ENCODE results near the gene ZNF558. TPM values are rescaled to one million over a fixed set of nuclear protein-coding genes. Genes with fewer than 3 reads are reported as not detected.

Gene ZNF558
- total RNA-seq, 1 donor from 2014 or later = 41.0 TPM

DNA sequence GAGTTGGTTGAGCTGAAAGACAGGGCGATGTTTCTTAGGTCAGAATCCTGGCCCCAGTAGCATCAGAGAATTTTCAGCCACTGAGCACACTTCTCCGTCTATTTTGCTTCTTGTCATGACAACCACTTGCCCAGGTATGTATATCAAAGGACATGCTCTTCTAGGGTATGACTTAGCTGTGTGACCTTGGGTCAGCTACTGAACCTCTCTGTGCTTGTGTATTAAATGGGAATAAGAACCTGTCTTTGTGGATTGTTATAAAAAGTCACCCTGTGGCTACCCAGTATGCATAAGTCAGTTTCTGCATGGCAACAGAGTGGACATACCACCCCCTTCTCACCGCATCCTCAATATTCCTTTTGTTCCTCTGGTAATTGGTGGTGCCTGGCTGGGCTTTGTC lies 26.2 kb upstream of the ZNF558 start:
- Mint-ChIP-seq H3K4me3 (no peak overlapping the region), H3K27ac (ENCODE audit: unreplicated experiment) (no peak overlapping the region), H3K27me3 (ENCODE audit: low read depth) (peaks cover 3% of the 10 kb centered on the region), H3K9me3 (peaks cover 9% of the 10 kb centered on the region), H3K36me3 (ENCODE audit: low read depth) (peaks cover 2% of the 10 kb centered on the region), H3K4me1 (no peaks in the 10 kb centered on the region)
- TF ChIP-seq, protein P1, sequence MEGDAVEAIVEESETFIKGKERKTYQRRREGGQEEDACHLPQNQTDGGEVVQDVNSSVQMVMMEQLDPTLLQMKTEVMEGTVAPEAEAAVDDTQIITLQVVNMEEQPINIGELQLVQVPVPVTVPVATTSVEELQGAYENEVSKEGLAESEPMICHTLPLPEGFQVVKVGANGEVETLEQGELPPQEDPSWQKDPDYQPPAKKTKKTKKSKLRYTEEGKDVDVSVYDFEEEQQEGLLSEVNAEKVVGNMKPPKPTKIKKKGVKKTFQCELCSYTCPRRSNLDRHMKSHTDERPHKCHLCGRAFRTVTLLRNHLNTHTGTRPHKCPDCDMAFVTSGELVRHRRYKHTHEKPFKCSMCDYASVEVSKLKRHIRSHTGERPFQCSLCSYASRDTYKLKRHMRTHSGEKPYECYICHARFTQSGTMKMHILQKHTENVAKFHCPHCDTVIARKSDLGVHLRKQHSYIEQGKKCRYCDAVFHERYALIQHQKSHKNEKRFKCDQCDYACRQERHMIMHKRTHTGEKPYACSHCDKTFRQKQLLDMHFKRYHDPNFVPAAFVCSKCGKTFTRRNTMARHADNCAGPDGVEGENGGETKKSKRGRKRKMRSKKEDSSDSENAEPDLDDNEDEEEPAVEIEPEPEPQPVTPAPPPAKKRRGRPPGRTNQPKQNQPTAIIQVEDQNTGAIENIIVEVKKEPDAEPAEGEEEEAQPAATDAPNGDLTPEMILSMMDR (conservative IDR thresholded peaks at IDR 0.05) = no peak
- no peak for DNase-seq (ENCODE audit: low read depth, low spot score)

DNA sequence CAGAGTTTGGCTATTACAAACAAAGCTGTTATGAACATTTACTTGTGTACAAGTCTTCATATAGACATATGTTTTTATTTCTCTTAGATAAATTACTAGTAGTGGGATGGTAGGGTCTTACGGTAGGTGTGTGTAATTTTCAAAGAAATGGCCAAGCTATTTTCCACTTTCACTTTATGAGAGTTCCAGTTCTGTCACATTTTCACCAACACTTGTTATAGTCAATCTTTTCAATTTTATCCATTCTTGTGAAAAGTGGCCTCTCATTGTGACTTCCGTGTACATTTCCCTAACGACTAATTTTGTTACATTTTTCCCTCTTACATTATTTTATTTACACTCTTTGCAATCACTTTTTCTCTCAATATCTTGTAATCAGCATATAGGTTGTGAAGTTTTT lies 18.4 kb upstream of the ZNF558 start:
- Mint-ChIP-seq H3K27me3 (ENCODE audit: low read depth) (peaks cover 3% of the 10 kb centered on the region), H3K4me3 (no peak overlapping the region), H3K36me3 (ENCODE audit: low read depth) (peaks cover 6% of the 10 kb centered on the region), H3K27ac (ENCODE audit: unreplicated experiment) (no peak overlapping the region), H3K4me1 (no peaks in the 10 kb centered on the region), H3K9me3 (peaks cover 16% of the 10 kb centered on the region)
- DNase-seq (ENCODE audit: low read depth, low spot score) = no peak
- TF ChIP-seq, protein P1 (conservative IDR thresholded peaks at IDR 0.05) = no peak

DNA sequence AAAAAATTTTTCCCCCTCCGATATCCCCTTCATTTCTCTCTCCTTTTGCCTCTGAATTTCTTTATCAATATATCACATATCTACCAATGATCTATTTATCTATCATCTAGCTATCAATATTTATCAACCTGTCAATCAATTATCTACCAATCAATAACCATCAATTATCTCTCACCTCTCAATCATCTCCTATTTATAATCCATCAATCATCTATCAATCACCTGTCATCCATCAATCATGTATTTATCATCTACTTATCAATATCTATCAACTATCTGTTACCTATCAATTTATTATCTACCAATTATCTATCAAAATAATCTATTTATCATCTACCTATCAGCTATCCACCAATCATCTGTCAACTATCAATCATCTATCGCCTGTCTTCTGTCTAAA lies 17.1 kb upstream of the ZNF558 start:
- Mint-ChIP-seq H3K9me3 (peaks cover 16% of the 10 kb centered on the region), H3K4me1 (no peaks in the 10 kb centered on the region), H3K27ac (ENCODE audit: unreplicated experiment) (no peak overlapping the region), H3K27me3 (ENCODE audit: low read depth) (peaks cover 3% of the 10 kb centered on the region), H3K4me3 (no peak overlapping the region), H3K36me3 (ENCODE audit: low read depth) (peaks cover 6% of the 10 kb centered on the region)
- no peak for DNase-seq (ENCODE audit: low read depth, low spot score)
- TF ChIP-seq, protein P1 (conservative IDR thresholded peaks at IDR 0.05) = no peak

DNA sequence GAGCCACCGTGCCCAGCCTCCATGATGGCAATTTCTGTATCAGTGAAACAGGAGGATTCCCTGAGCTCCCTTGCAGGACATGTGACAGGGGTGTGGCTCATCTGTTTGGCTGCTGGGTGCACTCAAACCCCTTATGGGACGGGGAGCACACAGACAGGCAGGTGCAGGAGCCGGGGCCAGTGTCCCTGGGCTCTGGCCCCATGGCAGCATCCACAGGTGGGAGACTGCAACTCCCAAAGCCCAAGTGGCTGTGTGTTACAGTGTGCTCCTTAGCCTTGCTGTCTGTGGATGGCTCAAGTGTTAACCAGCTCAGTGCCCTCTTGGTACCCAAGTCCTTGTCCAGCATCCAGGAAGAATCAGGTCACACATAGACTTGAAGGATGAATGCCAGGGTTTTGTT lies 14.7 kb upstream of the ZNF558 start:
- no peak overlapping the region for H3K4me3 Mint-ChIP-seq
- peaks cover 10% of the 10 kb centered on the region for H3K27me3 Mint-ChIP-seq (ENCODE audit: low read depth)
- TF ChIP-seq, protein P1 (conservative IDR thresholded peaks at IDR 0.05) = no peak
- H3K9me3 Mint-ChIP-seq = peaks cover 13% of the 10 kb centered on the region
- no peak overlapping the region for H3K27ac Mint-ChIP-seq (ENCODE audit: unreplicated experiment)
- peaks cover 4% of the 10 kb centered on the region for H3K36me3 Mint-ChIP-seq (ENCODE audit: low read depth)
- H3K4me1 Mint-ChIP-seq = no peaks in the 10 kb centered on the region
- no peak for DNase-seq (ENCODE audit: low read depth, low spot score)

DNA sequence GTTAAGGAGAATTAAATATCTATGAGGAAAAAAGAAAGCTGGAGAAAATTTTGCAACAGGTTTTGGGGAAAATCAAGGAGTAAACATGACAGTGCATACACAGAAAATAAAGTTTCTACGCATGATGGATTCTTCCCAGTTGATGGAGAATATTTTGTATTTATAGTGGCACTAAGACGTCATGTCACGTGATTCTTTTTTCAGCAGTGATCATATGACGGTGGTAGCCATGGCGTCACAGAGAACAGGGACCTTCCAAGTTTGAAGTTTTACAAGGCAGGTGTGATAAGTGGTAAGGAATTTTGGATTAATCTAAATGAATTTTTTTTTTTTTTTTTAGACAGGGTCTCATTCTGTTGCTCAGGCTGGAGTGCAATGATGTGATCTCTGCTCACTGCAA lies 8.6 kb upstream of the ZNF558 start:
- H3K27ac Mint-ChIP-seq (ENCODE audit: unreplicated experiment) = no peak overlapping the region
- H3K36me3 Mint-ChIP-seq (ENCODE audit: low read depth) = no peaks in the 10 kb centered on the region
- no peak overlapping the region for H3K4me3 Mint-ChIP-seq
- TF ChIP-seq, protein P1 (conservative IDR thresholded peaks at IDR 0.05) = no peak
- peaks cover 8% of the 10 kb centered on the region for H3K9me3 Mint-ChIP-seq
- no peak for DNase-seq (ENCODE audit: low read depth, low spot score)
- peaks cover 38% of the 10 kb centered on the region for H3K27me3 Mint-ChIP-seq (ENCODE audit: low read depth)
- H3K4me1 Mint-ChIP-seq = peaks cover 4% of the 10 kb centered on the region

DNA sequence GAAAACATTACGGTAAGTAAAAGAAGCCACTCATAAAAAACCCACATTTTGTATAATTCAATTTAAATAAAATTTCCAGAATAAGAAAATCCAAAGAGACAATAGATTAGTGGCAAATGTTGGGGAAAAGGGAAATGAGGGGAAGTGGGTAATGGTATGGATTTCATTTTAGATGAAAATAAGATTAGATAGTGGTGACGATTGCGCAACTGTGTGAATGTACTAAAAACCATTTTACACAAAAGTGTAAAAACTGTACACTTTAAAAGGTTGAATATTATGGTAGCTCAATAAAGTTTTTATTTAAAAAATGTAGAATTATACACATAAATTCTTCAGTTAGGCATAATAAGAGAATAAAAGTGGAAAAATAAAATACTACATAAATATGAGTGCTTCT lies 3.8 kb upstream of the ZNF558 start:
- TF ChIP-seq, protein P1 (conservative IDR thresholded peaks at IDR 0.05) = no peak
- Mint-ChIP-seq H3K27ac (ENCODE audit: unreplicated experiment) (no peak overlapping the region), H3K4me1 (peaks cover 20% of the 10 kb centered on the region), H3K4me3 (no peak overlapping the region), H3K36me3 (ENCODE audit: low read depth) (no peaks in the 10 kb centered on the region), H3K9me3 (peaks cover 19% of the 10 kb centered on the region), H3K27me3 (ENCODE audit: low read depth) (peaks cover 45% of the 10 kb centered on the region)
- no peak for DNase-seq (ENCODE audit: low read depth, low spot score)

Measured in neural crest cell (in vitro differentiated cells).